SHP77 treated with DMSO at 0.1 percent for 48 hours (cell line): ENCODE measurements around the gene SMAD6.

Experiments used
- DNase-seq: peaks from one replicate; lab custom pipeline; 2025; lab: John Stamatoyannopoulos, UW

The SMAD6 gene

GRCh38 chr15:66798426-66799061 lies 96.5 kb downstream of the SMAD6 start:
- no peak for DNase-seq

GRCh38 chr15:66799242-66799641 lies 97.2 kb downstream of the SMAD6 start:
- DNase-seq = no peak

GRCh38 chr15:66800584-66801235 lies 98.7 kb downstream of the SMAD6 start:
- no peak for DNase-seq

DNA sequence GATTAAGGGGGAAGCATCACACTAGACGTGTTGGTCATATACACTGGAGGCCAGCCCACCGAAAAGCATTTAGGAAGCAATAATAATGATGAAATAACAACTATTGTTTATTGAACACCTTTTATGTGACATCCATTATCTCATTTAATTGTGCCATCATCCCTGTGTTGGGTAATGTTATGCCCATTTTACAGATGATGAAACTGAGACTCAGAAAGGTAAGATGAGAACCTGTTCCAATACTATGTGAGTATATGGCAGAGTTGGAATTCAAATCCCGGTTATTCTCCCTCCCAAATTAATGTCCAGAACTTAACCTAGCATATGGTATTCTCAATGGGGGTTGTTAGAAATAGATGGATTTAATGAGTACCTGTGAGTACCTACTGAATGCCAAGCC lies 99.2 kb downstream of the SMAD6 start:
- no peak for DNase-seq

DNA sequence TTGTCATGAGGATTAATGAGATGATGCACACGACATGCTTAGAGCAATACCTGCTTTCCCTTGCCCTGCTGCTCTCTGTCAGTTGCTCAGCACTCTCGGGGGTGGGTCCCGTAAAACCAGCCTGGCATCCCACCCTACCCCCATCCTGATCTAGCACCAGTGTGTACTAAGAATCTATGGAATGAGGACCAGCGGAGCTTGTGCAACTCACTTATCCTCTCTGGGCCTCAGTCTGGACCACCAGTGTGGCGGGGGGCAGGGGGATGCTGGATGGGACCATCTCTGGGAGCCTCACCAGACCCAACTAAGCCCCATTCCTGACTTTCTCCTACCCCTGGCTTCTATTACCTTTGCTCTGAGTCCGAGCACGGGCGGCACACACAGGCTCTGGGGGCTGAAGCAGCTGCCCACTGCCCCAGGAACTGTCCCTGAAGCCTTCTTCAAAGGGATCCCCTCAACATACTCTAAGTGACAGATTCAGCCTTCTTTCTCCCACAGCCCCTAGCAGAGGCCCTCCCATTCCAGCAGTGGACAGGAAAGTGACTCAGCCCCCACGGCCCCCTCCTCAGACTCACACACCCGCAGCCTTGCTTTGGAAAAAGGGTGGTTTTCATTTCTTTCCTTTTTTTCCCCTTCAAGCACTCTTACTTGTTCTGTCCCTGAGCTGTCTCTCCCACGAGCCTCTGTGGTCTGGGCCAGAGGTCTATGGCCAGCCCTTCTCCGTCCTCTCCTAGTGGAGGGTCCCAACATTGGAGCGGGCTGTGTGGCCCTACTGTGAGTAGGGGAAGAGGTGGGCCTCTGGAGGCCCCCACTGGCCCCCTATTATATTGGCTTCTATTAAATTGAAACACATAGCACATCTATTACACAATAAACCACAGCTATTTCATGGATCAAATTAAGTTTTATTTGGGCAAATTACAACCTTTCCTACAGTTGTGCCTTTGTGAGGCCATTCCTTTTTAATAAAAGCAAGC lies 100.3 kb downstream of the SMAD6 start:
- no peak for DNase-seq

DNA sequence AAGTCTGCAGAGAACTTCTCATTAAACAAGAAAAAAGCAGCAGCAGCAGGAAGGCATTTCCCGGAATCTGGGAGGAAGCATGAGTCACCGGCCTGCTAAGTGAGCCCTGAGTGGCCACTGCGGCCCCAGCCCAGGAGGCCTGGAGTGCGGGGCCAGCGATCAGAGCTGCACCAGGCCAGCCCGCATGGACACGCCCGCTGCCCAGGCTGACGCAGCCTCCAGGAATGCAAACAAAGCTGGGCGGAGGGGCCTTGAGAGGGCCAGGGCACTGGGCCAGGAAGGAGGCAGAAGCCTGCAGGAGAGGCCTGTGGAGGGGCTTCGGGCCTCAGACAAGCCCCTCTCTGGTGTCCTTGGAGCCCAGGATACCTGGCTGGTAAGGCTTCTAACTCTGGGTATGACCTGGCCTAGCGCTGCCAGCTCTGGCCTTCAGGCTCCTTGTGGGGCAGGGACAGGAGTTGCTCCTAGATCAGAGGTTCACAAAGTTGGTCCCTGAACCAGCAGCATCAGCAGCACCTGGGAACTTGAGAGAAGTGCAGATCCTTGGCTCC lies 101.2 kb downstream of the SMAD6 start:
- no peak for DNase-seq

DNA sequence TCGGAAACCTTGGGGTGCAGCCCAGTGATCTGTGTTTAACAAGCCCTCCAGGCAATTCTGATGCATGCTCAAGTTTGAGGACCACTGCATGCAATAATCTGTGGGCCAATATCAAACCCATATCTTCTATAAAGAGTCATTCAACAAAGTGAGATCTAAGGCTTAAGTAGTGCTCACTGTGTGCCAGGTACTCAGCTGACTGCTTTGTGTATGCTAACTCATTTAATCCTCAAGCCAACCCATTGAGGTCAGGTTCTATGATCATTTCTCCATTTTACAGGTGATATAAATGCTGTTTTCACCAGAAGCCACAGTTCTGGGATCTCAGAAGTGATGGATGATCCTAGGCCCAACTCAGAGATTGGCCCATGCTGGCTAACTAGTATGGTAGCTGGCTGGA lies 101.7 kb downstream of the SMAD6 start:
- DNase-seq = no peak

DNA sequence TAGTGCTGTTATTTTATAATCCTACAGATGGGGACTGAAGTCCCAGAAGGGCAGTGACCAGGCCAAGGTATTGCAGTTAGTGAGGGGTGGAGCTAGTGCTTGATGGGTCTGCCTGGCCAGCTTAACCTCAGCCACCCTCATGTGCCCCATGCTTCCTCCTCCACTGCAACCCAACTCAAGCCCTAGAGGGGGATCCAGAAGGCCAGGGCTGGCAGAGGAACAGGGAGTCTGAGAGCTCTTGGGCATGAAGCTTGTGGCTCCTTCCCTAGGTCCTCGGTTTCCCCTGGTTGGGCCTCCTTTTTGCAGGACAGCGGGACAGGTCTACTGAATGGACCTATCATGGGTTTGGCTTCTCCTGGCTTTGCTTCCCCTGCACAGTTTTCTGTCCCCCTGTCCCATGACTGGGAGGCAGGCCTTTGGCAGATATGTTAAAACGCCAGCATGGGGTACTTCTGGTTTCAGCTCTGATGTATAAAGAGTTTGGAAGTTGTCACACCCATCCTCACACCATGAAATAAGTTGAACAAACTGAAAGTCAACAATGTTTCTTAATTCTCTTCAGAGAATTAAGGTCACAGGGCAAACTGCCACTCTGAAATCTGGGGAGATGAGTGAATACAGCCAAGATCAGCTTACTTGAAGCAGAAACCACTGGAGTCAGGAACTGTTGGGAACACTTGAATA lies 103.3 kb downstream of the SMAD6 start:
- no peak for DNase-seq

DNA sequence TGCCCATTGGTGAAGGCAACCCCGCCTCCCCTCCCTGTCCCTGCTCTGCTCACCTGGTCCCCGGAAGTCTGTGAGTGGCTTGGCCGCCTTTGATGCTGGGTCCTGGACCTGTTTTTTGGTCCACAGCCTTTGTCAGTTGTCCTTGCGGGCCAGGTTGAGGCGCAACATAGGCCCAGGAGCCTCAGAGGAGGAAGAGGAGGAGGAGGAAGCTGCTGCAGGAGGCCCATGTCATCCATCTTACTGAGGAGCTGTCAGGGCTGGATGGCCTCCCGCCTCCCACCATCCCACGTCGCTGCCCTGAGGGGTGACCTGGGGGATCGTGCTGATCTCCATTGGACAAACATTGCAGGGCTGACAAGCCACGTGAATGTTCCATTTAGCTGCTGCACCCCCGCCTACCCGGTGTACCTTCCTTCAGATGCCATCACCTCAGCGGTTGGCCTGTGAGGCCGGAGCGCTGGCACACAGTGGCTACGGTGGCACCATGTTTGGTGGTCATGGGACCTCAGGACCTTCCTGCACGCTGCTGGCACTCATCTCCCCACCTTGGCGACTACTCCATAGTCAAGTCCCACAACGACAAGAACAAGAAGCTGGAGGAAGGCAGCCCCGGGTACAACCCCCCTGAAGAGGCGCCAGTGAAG lies 106.3 kb downstream of the SMAD6 start:
- DNase-seq = no peak

GRCh38 chr15:66809664-66810063 lies 107.6 kb downstream of the SMAD6 start:
- DNase-seq = no peak

DNA sequence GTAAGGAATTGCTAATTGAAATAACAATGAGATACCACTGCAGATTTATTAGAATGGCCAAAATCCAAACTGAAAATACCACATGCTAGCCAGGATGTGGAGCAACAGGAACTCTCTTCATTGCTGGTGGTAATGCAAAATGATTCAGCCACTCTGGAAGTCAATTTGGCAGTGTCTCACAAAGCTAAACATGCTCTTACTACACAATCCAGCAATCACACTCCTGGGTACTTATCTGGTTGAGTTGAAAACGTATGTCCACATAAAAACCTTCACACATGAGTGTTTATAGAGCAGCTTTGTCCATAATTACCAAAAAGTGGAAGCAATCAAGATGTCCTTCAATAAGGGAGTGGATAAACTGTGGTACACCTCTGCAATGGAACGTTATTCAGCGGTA lies 113.3 kb downstream of the SMAD6 start:
- no peak for DNase-seq

DNA sequence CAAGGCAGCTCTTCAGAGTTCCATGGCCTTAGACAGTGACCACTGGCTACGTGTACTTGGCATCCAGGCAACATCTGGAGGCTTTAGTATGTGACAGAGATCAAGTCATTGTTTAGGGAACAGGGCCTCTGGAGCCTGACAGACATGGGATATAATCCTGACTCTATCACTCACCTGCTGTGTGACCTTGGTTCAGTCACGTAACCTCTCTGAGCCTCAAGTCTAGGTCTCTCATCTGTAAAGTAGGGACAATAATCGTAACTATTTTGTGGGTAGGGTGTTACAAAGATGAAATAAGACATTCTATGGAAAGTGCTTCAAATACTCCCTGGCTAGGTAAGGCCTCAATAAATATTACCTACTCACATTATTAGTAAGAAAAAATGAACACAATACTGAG lies 114.2 kb downstream of the SMAD6 start:
- no peak for DNase-seq

DNA sequence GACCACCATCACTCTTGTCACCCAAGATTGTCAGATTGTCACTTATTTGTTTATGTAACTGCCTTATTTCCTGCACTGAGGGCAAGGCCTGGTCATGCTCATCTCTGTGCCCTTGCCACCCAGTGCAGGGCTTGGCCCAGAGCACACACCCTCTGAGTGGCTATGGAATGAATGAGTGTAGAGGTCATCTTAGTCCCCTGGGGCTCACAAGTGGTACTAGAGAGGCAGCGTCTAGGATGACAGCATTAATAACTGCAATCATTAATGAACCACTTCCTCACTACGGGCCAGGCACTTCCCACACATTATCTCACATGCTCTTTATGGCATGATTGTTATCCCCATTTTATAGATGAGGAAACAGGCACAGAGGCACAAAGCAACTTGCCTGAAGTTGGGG lies 117.0 kb downstream of the SMAD6 start:
- DNase-seq = no peak

GRCh38 chr15:66820481-66821176 lies 118.6 kb downstream of the SMAD6 start:
- DNase-seq = no peak

- DNase-seq = no peak
These were observed 119.3 kb downstream of the SMAD6 start for GRCh38 chr15:66821307-66821706.

DNA sequence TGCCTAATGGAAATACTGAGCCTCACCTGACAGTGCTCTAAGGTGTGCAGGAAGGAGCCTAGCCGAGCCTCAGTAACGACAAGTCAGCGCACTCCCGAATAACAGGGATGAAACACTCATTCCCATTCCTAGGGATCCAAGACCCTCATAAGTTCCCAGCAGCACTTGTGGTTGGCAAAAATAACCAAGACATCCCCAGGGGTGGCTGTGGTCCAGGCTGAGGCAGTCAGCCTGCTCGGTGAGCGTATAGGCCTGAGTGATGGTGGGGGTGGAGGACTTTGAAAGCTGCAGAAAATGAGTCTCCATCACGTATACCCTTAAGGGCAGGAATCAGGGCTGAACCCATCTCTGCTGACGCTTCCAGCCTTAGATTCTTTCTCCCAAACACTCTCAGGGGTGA lies 120.1 kb downstream of the SMAD6 start:
- DNase-seq = no peak

- DNase-seq = no peak
These were observed 120.5 kb downstream of the SMAD6 start for GRCh38 chr15:66822576-66822975.

GRCh38 chr15:66823601-66824000 lies 121.6 kb downstream of the SMAD6 start:
- DNase-seq = no peak

- DNase-seq = no peak
These were observed 122.4 kb downstream of the SMAD6 start for GRCh38 chr15:66824424-66824823.

DNA sequence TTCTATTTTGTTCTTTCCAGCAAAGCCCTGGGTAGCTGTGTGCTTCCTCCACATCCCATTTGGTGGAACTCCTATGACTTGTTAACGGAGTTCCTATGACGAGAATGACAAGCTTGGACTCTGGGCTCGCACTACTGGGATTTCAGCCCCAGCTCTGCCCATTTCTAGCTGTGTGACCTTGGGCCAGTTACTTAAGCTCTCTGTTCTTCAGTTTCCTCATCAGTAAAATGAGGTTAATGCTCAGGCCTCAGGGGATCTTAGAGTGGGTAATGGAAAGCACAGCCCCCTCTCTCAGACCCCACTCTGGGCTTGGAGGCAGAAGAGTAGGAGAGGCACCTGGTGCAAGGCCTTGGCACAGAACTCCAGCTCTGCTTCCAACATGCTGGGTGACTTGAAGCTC lies 123.1 kb downstream of the SMAD6 start:
- no peak for DNase-seq

GRCh38 chr15:66825731-66826130 lies 123.7 kb downstream of the SMAD6 start:
- no peak for DNase-seq
